Hematopoietic multipotent progenitor cell treated with erythropoietin and hydrocortisone succinate and interleukin-3 and kit ligand, for 4 days (in vitro differentiated cells): ENCODE data around the gene EFNB1.
A peak's percentile ranks its signal among the peaks of the same experiment; 100 is the strongest.

ENCODE experiments used
- DNase-seq: peaks from one replicate; pipeline ENCODE4 v3.0.0-alpha.2; 2015

EFNB1 gene

GRCh38 chrX:68827848-68828624, 785 bp upstream of the EFNB1 start:
- DNase-seq: peak; percentile 77

- peak; percentile 27 for DNase-seq
These were observed 979 bp downstream of the EFNB1 start for GRCh38 chrX:68829582-68830418.

- DNase-seq: no peak
These were observed 1.9 kb downstream of the EFNB1 start for GRCh38 chrX:68830419-68831404.

GRCh38 chrX:68831405-68832100, 2.7 kb downstream of the EFNB1 start:
- no peak for DNase-seq

GRCh38 chrX:68832101-68832416, 3.2 kb downstream of the EFNB1 start:
- DNase-seq: peak; percentile 72

GRCh38 chrX:68832516-68833447, 4.0 kb downstream of the EFNB1 start:
- no peak for DNase-seq

GRCh38 chrX:68833448-68833805, 4.6 kb downstream of the EFNB1 start:
- no peak for DNase-seq

GRCh38 chrX:68833855-68834331, 5.1 kb downstream of the EFNB1 start:
- no peak for DNase-seq

- no peak for DNase-seq
These were observed 5.7 kb downstream of the EFNB1 start for GRCh38 chrX:68834371-68835103.

GRCh38 chrX:68835104-68835442, 6.3 kb downstream of the EFNB1 start:
- DNase-seq: no peak

GRCh38 chrX:68835468-68835867, 6.6 kb downstream of the EFNB1 start:
- no peak for DNase-seq

- DNase-seq: no peak
These were observed 8.3 kb downstream of the EFNB1 start for GRCh38 chrX:68837119-68837518.

- no peak for DNase-seq
These were observed 9.7 kb downstream of the EFNB1 start for GRCh38 chrX:68838571-68838910.

GRCh38 chrX:68839771-68840170, 10.9 kb downstream of the EFNB1 start:
- DNase-seq: no peak

GRCh38 chrX:68840256-68840655, 11.4 kb downstream of the EFNB1 start:
- no peak for DNase-seq

- no peak for DNase-seq
These were observed 12.6 kb downstream of the EFNB1 start for GRCh38 chrX:68841251-68842049.

- DNase-seq: no peak
These were observed 13.5 kb downstream of the EFNB1 start for GRCh38 chrX:68842351-68842750.

GRCh38 chrX:68842781-68843581, 14.2 kb downstream of the EFNB1 start:
- peak; percentile 56 for DNase-seq

- DNase-seq: no peak
These were observed 15.2 kb downstream of the EFNB1 start for GRCh38 chrX:68843992-68844391.
